ENCODE data around the gene WBP11. TPM values are rescaled to one million over a fixed set of nuclear protein-coding genes. Genes with fewer than 3 reads are reported as not detected.

The WBP11 gene
- total RNA-seq, 4 donors from 2014 or later: 16.0 to 21.4 (median 18.2) TPM

GRCh38 chr12:14775636-14775980 lies 27.7 kb downstream of the WBP11 start:
- no peak for DNase-seq
- H3K27me3 ChIP-seq: no peaks in the 10 kb centered on the region
- no peak for TF ChIP-seq POLR2A (IDR thresholded peaks at IDR 0.05)
- TF ChIP-seq, protein P1, sequence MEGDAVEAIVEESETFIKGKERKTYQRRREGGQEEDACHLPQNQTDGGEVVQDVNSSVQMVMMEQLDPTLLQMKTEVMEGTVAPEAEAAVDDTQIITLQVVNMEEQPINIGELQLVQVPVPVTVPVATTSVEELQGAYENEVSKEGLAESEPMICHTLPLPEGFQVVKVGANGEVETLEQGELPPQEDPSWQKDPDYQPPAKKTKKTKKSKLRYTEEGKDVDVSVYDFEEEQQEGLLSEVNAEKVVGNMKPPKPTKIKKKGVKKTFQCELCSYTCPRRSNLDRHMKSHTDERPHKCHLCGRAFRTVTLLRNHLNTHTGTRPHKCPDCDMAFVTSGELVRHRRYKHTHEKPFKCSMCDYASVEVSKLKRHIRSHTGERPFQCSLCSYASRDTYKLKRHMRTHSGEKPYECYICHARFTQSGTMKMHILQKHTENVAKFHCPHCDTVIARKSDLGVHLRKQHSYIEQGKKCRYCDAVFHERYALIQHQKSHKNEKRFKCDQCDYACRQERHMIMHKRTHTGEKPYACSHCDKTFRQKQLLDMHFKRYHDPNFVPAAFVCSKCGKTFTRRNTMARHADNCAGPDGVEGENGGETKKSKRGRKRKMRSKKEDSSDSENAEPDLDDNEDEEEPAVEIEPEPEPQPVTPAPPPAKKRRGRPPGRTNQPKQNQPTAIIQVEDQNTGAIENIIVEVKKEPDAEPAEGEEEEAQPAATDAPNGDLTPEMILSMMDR (IDR thresholded peaks at IDR 0.05): no peak
- 7 to 33% methylated on average over 1 of the region's 1 CpG for whole genome bisulfite sequencing, 2 donors
- intact Hi-C loops (cut with DNase I): no loop called here
- no peaks in the 10 kb centered on the region for H3K36me3 ChIP-seq
- peaks cover 4 to 51% (median 10%) of the 10 kb centered on the region in 3 donors for H3K4me1 ChIP-seq
- H3K9me3 ChIP-seq: no peaks in the 10 kb centered on the region
- peak overlapping the region; percentile 49 to 84 (median 80) for H3K4me3 ChIP-seq
- peak overlapping the region; percentile 93 to 99 (median 98) for H3K27ac ChIP-seq

- intact Hi-C loops (cut with DNase I): no loop called here
- H3K27me3 ChIP-seq: no peaks in the 10 kb centered on the region
- no peaks in the 10 kb centered on the region for H3K9me3 ChIP-seq
- DNase-seq: no peak
- H3K36me3 ChIP-seq: no peaks in the 10 kb centered on the region
- H3K4me1 ChIP-seq: peaks cover 4 to 51% (median 10%) of the 10 kb centered on the region in 3 donors
- WGBS, 2 donors: 0 to 2% methylated on average over 9 to 12 of the region's 34 CpGs
- H3K4me3 ChIP-seq: peak overlapping the region; percentile 49 to 84 (median 80)
- TF ChIP-seq, protein P1 (IDR thresholded peaks at IDR 0.05): no peak
- no peak for TF ChIP-seq POLR2A (IDR thresholded peaks at IDR 0.05)
- H3K27ac ChIP-seq: peak overlapping the region; percentile 93 to 99 (median 98)
Observed at GRCh38 chr12:14774906-14775635, 28.2 kb downstream of the WBP11 start.

- Histone ChIP-seq H3K27me3 (no peaks in the 10 kb centered on the region), H3K4me1 (peaks cover 4 to 52% (median 10%) of the 10 kb centered on the region in 3 donors), H3K36me3 (no peaks in the 10 kb centered on the region), H3K9me3 (no peaks in the 10 kb centered on the region), H3K4me3 (peak overlapping the region; percentile 49 to 84 (median 80)), H3K27ac (peak overlapping the region; percentile 93 to 99 (median 98))
- peak in 3 of 4 donors; percentile 96 to 99 (median 99) for TF ChIP-seq POLR2A (IDR thresholded peaks at IDR 0.05)
- TF ChIP-seq, protein P1 (IDR thresholded peaks at IDR 0.05): no peak
- DNase-seq: peak; percentile 81
- WGBS, 2 donors: 1 to 5% methylated on average over 24 of the region's 67 CpGs
- intact Hi-C loops (cut with DNase I): no loop called here
Observed at GRCh38 chr12:14774074-14774905, 29.0 kb downstream of the WBP11 start.

GRCh38 chr12:14773685-14774073 lies 29.6 kb downstream of the WBP11 start:
- H3K27ac ChIP-seq: peak overlapping the region; percentile 93 to 99 (median 98)
- no peaks in the 10 kb centered on the region for H3K9me3 ChIP-seq
- 30 to 41% methylated on average over 11 to 12 of the region's 16 CpGs for WGBS, 2 donors
- peaks cover 4 to 58% (median 10%) of the 10 kb centered on the region in 3 donors for H3K4me1 ChIP-seq
- H3K4me3 ChIP-seq: peak overlapping the region; percentile 49 to 84 (median 80)
- no peaks in the 10 kb centered on the region for H3K27me3 ChIP-seq
- TF ChIP-seq, protein P1 (IDR thresholded peaks at IDR 0.05): no peak
- TF ChIP-seq POLR2A (IDR thresholded peaks at IDR 0.05): no peak
- no peak for DNase-seq
- intact Hi-C loops (cut with DNase I): no loop called here
- H3K36me3 ChIP-seq: no peaks in the 10 kb centered on the region

DNA sequence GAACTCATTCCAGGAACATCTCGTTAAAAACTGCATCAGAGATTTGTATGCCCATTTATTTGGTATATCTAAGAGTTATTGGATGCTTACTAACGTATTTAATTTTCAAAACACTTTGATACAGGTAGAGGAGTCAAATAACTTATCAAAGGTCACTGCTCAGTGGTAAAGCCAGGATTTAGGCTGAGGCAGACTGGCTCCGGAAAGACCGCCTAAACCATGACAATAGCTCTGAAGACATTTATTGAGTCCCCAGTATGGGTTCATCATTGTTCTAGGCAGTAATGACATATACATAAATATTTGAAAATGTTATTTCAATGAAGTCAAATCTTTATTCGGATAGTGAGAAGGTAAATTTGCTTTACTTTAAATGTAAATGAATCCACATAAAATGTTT lies 30.3 kb downstream of the WBP11 start:
- TF ChIP-seq POLR2A (IDR thresholded peaks at IDR 0.05): no peak
- TF ChIP-seq, protein P1 (IDR thresholded peaks at IDR 0.05): no peak
- no peaks in the 10 kb centered on the region for H3K9me3 ChIP-seq
- no peak overlapping the region for H3K4me3 ChIP-seq
- H3K36me3 ChIP-seq: peaks cover 0 to under 1% (median 0%) of the 10 kb centered on the region in 3 donors
- DNase-seq: no peak
- H3K4me1 ChIP-seq: peaks cover 4 to 65% (median 10%) of the 10 kb centered on the region in 3 donors
- H3K27me3 ChIP-seq: no peaks in the 10 kb centered on the region
- 93 to 96% methylated on average over 5 of the region's 5 CpGs for WGBS, 2 donors
- intact Hi-C loops (cut with DNase I): no loop called here
- H3K27ac ChIP-seq: no peak overlapping the region
